Panc1 (cell line): ENCODE measurements around the gene UNC13B. TPM values are rescaled to one million over a fixed set of nuclear protein-coding genes. Genes with fewer than 3 reads are reported as not detected.

Experiments used
- ATAC-seq: fragments of 200-7000 bp; cut with Tn5 transposase; 2 replicates; pipeline ENCODE4 v1.9.1; 2020; ENCODE audit warnings: mild to moderate bottlenecking, moderate library complexity
- BruUV-seq: library from RNA; stranded (reverse); fragments of 400-500 nt; replicated peaks from 2 replicates; lab custom pipeline; 2021; lab: Mats Ljungman, UMichigan
- CTCF ChIA-PET: fragments of 300-600 bp; sonication (Branson Sonifier 250); formaldehyde crosslinking; loops from one replicate; lab custom pipeline; 2022; ENCODE audit warnings: antibody characterized with exemption; lab: Charles Lee
- POLR2A ChIA-PET: fragments of 300-600 bp; sonication (Branson Sonifier 250); formaldehyde crosslinking; loops from one replicate; lab custom pipeline; 2022; ENCODE audit warnings: antibody characterized with exemption; lab: Charles Lee
- DNase-seq: peaks from one replicate; pipeline ENCODE4 v3.0.0-alpha.2; 2010; ENCODE audit warnings: low read depth, low spot score
- H3K27ac ChIP-seq: 2 replicates; pipeline ENCODE4 v1.5.1; 2011; ENCODE audit warnings: mild to moderate bottlenecking, low read length, inconsistent platforms
- H3K27me3 ChIP-seq: fragments of 200-500 bp; sonication (Bioruptor generic); 2 replicates; pipeline ENCODE4 v1.6.0; 2014; ENCODE audit warnings: low read length, inconsistent platforms; ENCODE audit not compliant: control insufficient read depth, insufficient read depth
- H3K36me3 ChIP-seq: fragments of 200-500 bp; sonication (Bioruptor generic); 2 replicates; pipeline ENCODE4 v1.5.1; 2014; ENCODE audit warnings: inconsistent platforms, mild to moderate bottlenecking, low read length, moderate library complexity; ENCODE audit not compliant: control insufficient read depth, insufficient read depth
- H3K4me1 ChIP-seq: 2 replicates; pipeline ENCODE4 v1.5.1; 2011; ENCODE audit warnings: inconsistent platforms, mild to moderate bottlenecking, low read length, moderate library complexity; ENCODE audit not compliant: control insufficient read depth, insufficient read depth
- H3K4me3 ChIP-seq, 2 experiments: 2 replicates each; pipeline ENCODE4 v1.5.1; 2011 to 2012; ENCODE audit warnings: low read depth in 2 of 2, low read length in 2 of 2, mild to moderate bottlenecking in 2 of 2, inconsistent platforms in 1 of 2, moderate library complexity in 1 of 2
- H3K9me3 ChIP-seq: fragments of 200-500 bp; sonication (Bioruptor generic); 2 replicates; pipeline ENCODE4 v1.5.1; 2014; ENCODE audit warnings: low read depth, mild to moderate bottlenecking, inconsistent platforms, low read length, moderate library complexity; ENCODE audit not compliant: control insufficient read depth, insufficient read depth
- CTCF ChIP-seq: fragments of 450-650 bp; IDR thresholded peaks from 2 replicates; pipeline ENCODE4 v1.5.1; 2017; ENCODE audit warnings: mild to moderate bottlenecking
- POLR2AphosphoS5 ChIP-seq: IDR thresholded peaks from 2 replicates; pipeline ENCODE4 v1.6.1; 2012; ENCODE audit warnings: mild to moderate bottlenecking, low read depth, low read length, moderate library complexity
- REST ChIP-seq, 2 experiments: IDR thresholded peaks; 2 replicates each; pipeline ENCODE4 v1.6.1; 2011 to 2012; ENCODE audit warnings: low read depth in 2 of 2, control low read depth in 1 of 2, low read length in 1 of 2, mild to moderate bottlenecking in 1 of 2, moderate library complexity in 1 of 2; ENCODE audit not compliant: insufficient read depth in 1 of 2
- SIN3A ChIP-seq: IDR thresholded peaks from 2 replicates; pipeline ENCODE4 v1.6.1; 2012; ENCODE audit warnings: low read depth, mild to moderate bottlenecking, low read length, moderate library complexity, borderline replicate concordance; ENCODE audit not compliant: insufficient read depth
- TCF7L2 ChIP-seq: IDR thresholded peaks from 2 replicates; pipeline ENCODE4 v1.6.1; 2011; ENCODE audit warnings: mild to moderate bottlenecking, low read depth, low read length, inconsistent platforms
- in situ Hi-C: cut with HindIII; loops from 2 replicates; pipeline ENCODE4 v1.10.0; 2016; ENCODE audit warnings: low sequenced_read_pairs, low pct_unique_long_range_greater_than_20kb
- intact Hi-C: fragments of 100-400 bp; cut with micrococcal nuclease; formaldehyde crosslinking; loops from one replicate; pipeline ENCODE4 v1.10.0; 2022; ENCODE audit not compliant: unreplicated experiment
- total RNA-seq: library from RNA; stranded (reverse); gene quantifications from one replicate; pipeline ENCODE4 v1.2.1, GENCODE V29; 2021; ENCODE audit not compliant: unreplicated experiment

Gene UNC13B
- total RNA-seq, 1 experiment from 2014 or later = 35.2 TPM

- intact Hi-C loops (loop anchor here (10.0 kb wide), 3 partner anchors 54 to 364 kb away; no protein-coding TSS in a partner anchor), in situ Hi-C loops (no loop called here)
- Histone ChIP-seq H3K4me1 (no peaks in the 10 kb centered on the region), H3K27ac (no peak overlapping the region), H3K27me3 (no peaks in the 10 kb centered on the region), H3K9me3 (no peaks in the 10 kb centered on the region), H3K4me3 (no peak overlapping the region), H3K36me3 (no peaks in the 10 kb centered on the region)
- ATAC-seq (no peak), DNase-seq (no peak)
- TF ChIP-seq TCF7L2 (no peak), CTCF (no peak), SIN3A (no peak), POLR2AphosphoS5 (no peak), REST (IDR thresholded peaks at IDR 0.05; ENCODE audit: insufficient read depth in 1 of 2, low read depth in 2 of 2, low read length in 1 of 2) (no peak)
- ChIA-PET POLR2A (interaction anchor here (0.6 kb wide), 1 partner anchor 144 kb away, joined by 6 read pairs; no protein-coding TSS in a partner anchor), CTCF (no interaction called here)
- no TSS peak for BruUV-seq
These were observed 29.3 kb downstream of the UNC13B start for GRCh38 chr9:35191105-35191504.

GRCh38 chr9:35193762-35194161 lies 32.0 kb downstream of the UNC13B start:
- intact Hi-C loops = loop anchor here (10.0 kb wide), 3 partner anchors 51 to 361 kb away; no protein-coding TSS in a partner anchor
- ChIA-PET CTCF (no interaction called here), POLR2A (interaction anchor here (0.7 kb wide), 1 partner anchor 80 kb away, joined by 8 read pairs; no protein-coding TSS in a partner anchor)
- DNase-seq (no peak), ATAC-seq (0 out of 2 replicates have a peak, but pooled peaks have one; percentile 73)
- Histone ChIP-seq H3K4me1 (no peaks in the 10 kb centered on the region), H3K27ac (no peak overlapping the region), H3K36me3 (no peaks in the 10 kb centered on the region), H3K27me3 (no peaks in the 10 kb centered on the region), H3K9me3 (no peaks in the 10 kb centered on the region), H3K4me3 (no peak overlapping the region)
- BruUV-seq = no TSS peak
- in situ Hi-C loops = no loop called here
- TF ChIP-seq REST (IDR thresholded peaks at IDR 0.05; ENCODE audit: insufficient read depth in 1 of 2, low read depth in 2 of 2, low read length in 1 of 2) = no peak
- peak; percentile 37 for TF ChIP-seq CTCF
- no peak for TF ChIP-seq SIN3A
- no peak for TF ChIP-seq TCF7L2
